DMS114 treated with DMSO at 0.1 percent for 48 hours (cell line): ENCODE data around the gene TM2D1.
"Not testable (repeated sequence)": the region's sequence is repeated elsewhere in the genome, so short reads cannot be mapped to it uniquely, and the experiment has no call there.

Experiments
- DNase-seq: peaks from one replicate; lab custom pipeline; 2025; ENCODE audit not compliant: unreplicated experiment; lab: John Stamatoyannopoulos, UW

The TM2D1 gene

GRCh38 chr1:61718996-61719663 lies 5.8 kb downstream of the TM2D1 start:
- DNase-seq: not testable (repeated sequence)

- no peak for DNase-seq
Measured at GRCh38 chr1:61711969-61712368, 13.0 kb downstream of the TM2D1 start.

GRCh38 chr1:61711257-61711656 lies 13.7 kb downstream of the TM2D1 start:
- not testable (repeated sequence) for DNase-seq

GRCh38 chr1:61709908-61710289 lies 15.0 kb downstream of the TM2D1 start:
- DNase-seq: no peak

- no peak for DNase-seq
Measured at GRCh38 chr1:61708953-61709907, 15.7 kb downstream of the TM2D1 start.

GRCh38 chr1:61699911-61700851 lies 24.8 kb downstream of the TM2D1 start:
- no peak for DNase-seq

GRCh38 chr1:61692155-61692800 lies 32.7 kb downstream of the TM2D1 start:
- DNase-seq: no peak

GRCh38 chr1:61687901-61688300 lies 37.0 kb downstream of the TM2D1 start:
- DNase-seq: no peak

GRCh38 chr1:61682891-61683290 lies 42.0 kb downstream of the TM2D1 start:
- no peak for DNase-seq

- DNase-seq: no peak
Measured at GRCh38 chr1:61680500-61680899, 44.4 kb downstream of the TM2D1 start.

- DNase-seq: not testable (repeated sequence)
Measured at GRCh38 chr1:61676881-61677280, 48.1 kb downstream of the TM2D1 start.

- DNase-seq: no peak
Measured at GRCh38 chr1:61674221-61674620, 50.7 kb downstream of the TM2D1 start.

GRCh38 chr1:61672376-61672775 lies 52.6 kb downstream of the TM2D1 start:
- DNase-seq: no peak

- no peak for DNase-seq
Measured at GRCh38 chr1:61670445-61670844, 54.5 kb downstream of the TM2D1 start.

GRCh38 chr1:61670016-61670415 lies 54.9 kb downstream of the TM2D1 start:
- no peak for DNase-seq

- no peak for DNase-seq
Measured at GRCh38 chr1:61659061-61659460, 65.9 kb downstream of the TM2D1 start.

- no peak for DNase-seq
Measured at GRCh38 chr1:61655453-61655852, 69.5 kb downstream of the TM2D1 start.

- DNase-seq: no peak
Measured at GRCh38 chr1:61654067-61654466, 70.9 kb downstream of the TM2D1 start.

GRCh38 chr1:61648983-61649742 lies 75.8 kb downstream of the TM2D1 start:
- DNase-seq: no peak

- DNase-seq: no peak
Measured at GRCh38 chr1:61647142-61647541, 77.8 kb downstream of the TM2D1 start.
